ENCODE data around the gene ADAMTSL1. TPM values are rescaled to one million over a fixed set of nuclear protein-coding genes. Genes with fewer than 3 reads are reported as not detected.

The ADAMTSL1 gene
- total and polyA plus RNA-seq, 2 of the 13 experiments (the other 11 are each of a cell fraction or from before 2014, with no cell fraction given), result not detected

GRCh38 chr9:18730241-18730640 lies 256.3 kb downstream of the ADAMTSL1 start:
- Histone ChIP-seq H3K4me2 (ENCODE audit: low read depth, low read length) (no peak overlapping the region), H3K36me3 (replicated peaks in 1 of 2; ENCODE audit: control insufficient read depth in 1 of 2, insufficient read depth in 2 of 2, low read length in 2 of 2) (no peaks in the 10 kb centered on the region), H3K79me2 (ENCODE audit: insufficient read depth, low read length) (no peaks in the 10 kb centered on the region), H2AFZ (ENCODE audit: low read length) (no peak overlapping the region), H3K9me3 (ENCODE audit: low read length) (no peaks in the 10 kb centered on the region), H3K27ac (ENCODE audit: extremely low read length, insufficient read depth, low read length) (no peak overlapping the region), H3K4me1 (ENCODE audit: insufficient read depth, low read length) (no peaks in the 10 kb centered on the region), H3K27me3 (ENCODE audit: control insufficient read depth in 1 of 2, insufficient read depth in 2 of 2, low read length in 2 of 2) (no peaks in the 10 kb centered on the region), H3K9ac (ENCODE audit: insufficient read depth, low read depth, low read length) (no peak overlapping the region), H3K4me3 (replicated peaks in 1 of 3; ENCODE audit: insufficient read depth in 1 of 3, low read depth in 2 of 3, low read length in 3 of 3) (no peak overlapping the region), H4K20me1 (ENCODE audit: insufficient read depth, low read length) (no peaks in the 10 kb centered on the region)
- in situ Hi-C loops (cut with HindIII; ENCODE audit: extremely low pct_ligation_motif_present, low pct_unique_long_range_greater_than_20kb) (no loop called here), intact Hi-C loops (cut with micrococcal nuclease; ENCODE audit: unreplicated experiment) (no loop called here)
- CTCF ChIA-PET (ENCODE audit: low intra/inter-chr PET ratio, low total read pairs), result no interaction called here
- no TSS peak for BruUV-seq (replicated peaks)
- POLR2A ChIA-PET, result no interaction called here
- WGBS (ENCODE audit: low lambda C conversion rate), result 5% methylated on average over 3 of the region's 3 CpGs
- FAIRE-seq, result no peak
- no peak for TF ChIP-seq RCOR2 (CRISPR knock-in tag; IDR thresholded peaks at IDR 0.05)
- TF ChIP-seq SPEN (CRISPR knock-in tag; IDR thresholded peaks at IDR 0.05; ENCODE audit: low read depth), result no peak
- no peak for TF ChIP-seq SOX6 (IDR thresholded peaks at IDR 0.05)
- no peak for TF ChIP-seq SOX6 (CRISPR knock-in tag; IDR thresholded peaks at IDR 0.05)
- TF ChIP-seq CTCF (CRISPR knock-in tag; IDR thresholded peaks at IDR 0.05), result no peak
- no peak for DNase-seq (ENCODE audit: low spot score)
- ATAC-seq, result no peak

- H4K20me1 ChIP-seq (ENCODE audit: insufficient read depth, low read length), result no peaks in the 10 kb centered on the region
- H3K4me3 ChIP-seq (replicated peaks in 1 of 3; ENCODE audit: insufficient read depth in 1 of 3, low read depth in 2 of 3, low read length in 3 of 3), result no peak overlapping the region
- H3K79me2 ChIP-seq (ENCODE audit: insufficient read depth, low read length), result no peaks in the 10 kb centered on the region
- ChIA-PET CTCF (ENCODE audit: low intra/inter-chr PET ratio, low total read pairs) (no interaction called here), POLR2A (no interaction called here)
- no peak overlapping the region for H3K27ac ChIP-seq (ENCODE audit: extremely low read length, insufficient read depth, low read length)
- H3K4me2 ChIP-seq (ENCODE audit: low read depth, low read length), result no peak overlapping the region
- no peaks in the 10 kb centered on the region for H3K27me3 ChIP-seq (ENCODE audit: control insufficient read depth in 1 of 2, insufficient read depth in 2 of 2, low read length in 2 of 2)
- intact Hi-C loops (cut with micrococcal nuclease; ENCODE audit: unreplicated experiment) (no loop called here), in situ Hi-C loops (cut with HindIII; ENCODE audit: extremely low pct_ligation_motif_present, low pct_unique_long_range_greater_than_20kb) (no loop called here)
- no peaks in the 10 kb centered on the region for H3K9me3 ChIP-seq (ENCODE audit: low read length)
- no peaks in the 10 kb centered on the region for H3K4me1 ChIP-seq (ENCODE audit: insufficient read depth, low read length)
- FAIRE-seq (no peak), ATAC-seq (no peak), DNase-seq (ENCODE audit: low spot score) (no peak)
- no peak overlapping the region for H3K9ac ChIP-seq (ENCODE audit: insufficient read depth, low read depth, low read length)
- no peak overlapping the region for H2AFZ ChIP-seq (ENCODE audit: low read length)
- BruUV-seq (replicated peaks), result no TSS peak
- no peaks in the 10 kb centered on the region for H3K36me3 ChIP-seq (replicated peaks in 1 of 2; ENCODE audit: control insufficient read depth in 1 of 2, insufficient read depth in 2 of 2, low read length in 2 of 2)
- TF ChIP-seq SMAD9 (CRISPR knock-in tag; IDR thresholded peaks at IDR 0.05), result no peak
- TF ChIP-seq ZNF878 (CRISPR knock-in tag; IDR thresholded peaks at IDR 0.05), result no peak
- TF ChIP-seq CCDC6 (CRISPR knock-in tag; IDR thresholded peaks at IDR 0.05), result no peak
- TF ChIP-seq ZBTB4 (CRISPR knock-in tag; IDR thresholded peaks at IDR 0.05; ENCODE audit: borderline replicate concordance), result no peak
- no peak for TF ChIP-seq PRDM4 (CRISPR knock-in tag; IDR thresholded peaks at IDR 0.05; ENCODE audit: borderline replicate concordance)
- no peak for TF ChIP-seq CHD4 (IDR thresholded peaks at IDR 0.05; ENCODE audit: borderline replicate concordance, low read length)
- no peak for TF ChIP-seq RFXAP (CRISPR knock-in tag; IDR thresholded peaks at IDR 0.05; ENCODE audit: borderline replicate concordance)
- no peak for TF ChIP-seq ZFYVE20 (CRISPR knock-in tag; IDR thresholded peaks at IDR 0.05; ENCODE audit: borderline replicate concordance, low read depth)
These were observed 265.2 kb downstream of the ADAMTSL1 start for GRCh38 chr9:18739127-18739526.

All from HepG2 (cell line).